HEK293T (cell line): ENCODE results near the gene TAAR8.

Experiments used
- BHLHE40 ChIP-seq: fragments of 450-650 bp; IDR thresholded peaks from 2 replicates; pipeline ENCODE4 v1.6.1; 2016; ENCODE audit warnings: mild to moderate bottlenecking, moderate library complexity, borderline replicate concordance
- ELF4 ChIP-seq: fragments of 450-650 bp; IDR thresholded peaks from 2 replicates; pipeline ENCODE4 v1.6.1; 2017; ENCODE audit warnings: antibody characterized with exemption
- FOXA1 ChIP-seq: fragments of 450-650 bp; IDR thresholded peaks from 2 replicates; pipeline ENCODE4 v1.6.1; 2016; ENCODE audit warnings: mild to moderate bottlenecking
- FOXK2 ChIP-seq: fragments of 450-650 bp; IDR thresholded peaks from 2 replicates; pipeline ENCODE4 v1.6.1; 2016; ENCODE audit warnings: mild to moderate bottlenecking
- HDGF ChIP-seq: fragments of 450-650 bp; IDR thresholded peaks from 2 replicates; pipeline ENCODE4 v1.6.1; 2017; ENCODE audit warnings: antibody characterized with exemption, borderline replicate concordance
- L3MBTL2 ChIP-seq: fragments of 450-650 bp; conservative IDR thresholded peaks from 2 replicates; pipeline ENCODE4 v1.6.1; 2016; ENCODE audit warnings: mild to moderate bottlenecking
- LEF1 ChIP-seq: fragments of 450-650 bp; IDR thresholded peaks from 2 replicates; pipeline ENCODE4 v1.6.1; 2017; ENCODE audit warnings: mild to moderate bottlenecking, borderline replicate concordance
- NFRKB ChIP-seq: fragments of 450-650 bp; IDR thresholded peaks from 2 replicates; pipeline ENCODE4 v1.6.1; 2016; ENCODE audit warnings: mild to moderate bottlenecking, moderate library complexity
- PKNOX1 ChIP-seq: fragments of 450-650 bp; IDR thresholded peaks from 2 replicates; pipeline ENCODE4 v1.6.1; 2016
- SP1 ChIP-seq: fragments of 450-650 bp; IDR thresholded peaks from 2 replicates; pipeline ENCODE4 v1.6.1; 2017
- SUZ12 ChIP-seq: fragments of 450-650 bp; IDR thresholded peaks from 2 replicates; pipeline ENCODE4 v1.6.1; 2016; ENCODE audit warnings: mild to moderate bottlenecking
- TARDBP ChIP-seq: fragments of 450-650 bp; IDR thresholded peaks from 2 replicates; pipeline ENCODE4 v1.6.1; 2016
- ZNF384 ChIP-seq: fragments of 450-650 bp; IDR thresholded peaks from 2 replicates; pipeline ENCODE4 v1.6.1; 2016

- TF ChIP-seq LEF1: no peak
- TF ChIP-seq BHLHE40: no peak
- no peak for TF ChIP-seq L3MBTL2
- TF ChIP-seq ELF4: no peak
- TF ChIP-seq TARDBP: no peak
- TF ChIP-seq PKNOX1: no peak
- TF ChIP-seq SUZ12: no peak
- no peak for TF ChIP-seq ZNF384
- no peak for TF ChIP-seq FOXA1
- no peak for TF ChIP-seq SP1
- TF ChIP-seq HDGF: no peak
- TF ChIP-seq NFRKB: no peak
- TF ChIP-seq FOXK2: no peak
Measured at GRCh38 chr6:132512342-132512637, 40.2 kb upstream of the TAAR8 start.
